ENCODE data around the gene SLC25A41.
"Not testable (repeated sequence)": the region's sequence is repeated elsewhere in the genome, so short reads cannot be mapped to it uniquely, and the experiment has no call there.

Gene SLC25A41

GRCh38 chr19:6402058-6402457 is 31.5 kb downstream of the SLC25A41 start:
- no peak for TF ChIP-seq CTCF (IDR thresholded peaks at IDR 0.05; ENCODE audit: low read length)
- no peak for TF ChIP-seq EZH2 (IDR thresholded peaks at IDR 0.05; ENCODE audit: borderline replicate concordance, low read length)
- Histone ChIP-seq H3K9me2 (ENCODE audit: low read depth, low read length) (no peaks in the 10 kb centered on the region), H3K27me3 (ENCODE audit: insufficient read depth, low read length) (no peaks in the 10 kb centered on the region; the same call in 1 of the 2 replicates), H3K9ac (ENCODE audit: low read length) (no peak overlapping the region), H3K4me3 (ENCODE audit: low read depth, low read length, poor library complexity, severe bottlenecking) (no peak overlapping the region), H3F3A (ENCODE audit: insufficient read depth, low read length) (no peaks in the 10 kb centered on the region), H3K36me3 (ENCODE audit: insufficient read depth, low read length) (no peaks in the 10 kb centered on the region; the same call in 1 of the 2 replicates), H3K27ac (ENCODE audit: low read depth, low read length, poor library complexity, severe bottlenecking) (no peak overlapping the region), H3K79me2 (ENCODE audit: insufficient read depth, low read length) (no peaks in the 10 kb centered on the region), H2AFZ (ENCODE audit: low read length) (no peak overlapping the region), H4K20me1 (ENCODE audit: insufficient read depth, low read length) (no peaks in the 10 kb centered on the region), H3K9me3 (ENCODE audit: low read length) (no peaks in the 10 kb centered on the region), H3K4me2 (ENCODE audit: low read length) (no peak overlapping the region), H3K4me1 (ENCODE audit: insufficient read depth, low read length, severe bottlenecking) (no peaks in the 10 kb centered on the region)

GRCh38 chr19:6400062-6400944 is 33.3 kb downstream of the SLC25A41 start:
- not testable (repeated sequence) for H3K79me2 ChIP-seq (ENCODE audit: insufficient read depth, low read length); H3K9me2 ChIP-seq (ENCODE audit: low read depth, low read length); H3K4me2 ChIP-seq (ENCODE audit: low read length); H3K4me1 ChIP-seq (ENCODE audit: insufficient read depth, low read length, severe bottlenecking); H3F3A ChIP-seq (ENCODE audit: insufficient read depth, low read length); H4K20me1 ChIP-seq (ENCODE audit: insufficient read depth, low read length); H3K36me3 ChIP-seq (ENCODE audit: insufficient read depth, low read length); H3K4me3 ChIP-seq (ENCODE audit: low read depth, low read length, poor library complexity, severe bottlenecking); H3K27ac ChIP-seq (ENCODE audit: low read depth, low read length, poor library complexity, severe bottlenecking); H3K9me3 ChIP-seq (ENCODE audit: low read length); H3K27me3 ChIP-seq (ENCODE audit: insufficient read depth, low read length); H3K9ac ChIP-seq (ENCODE audit: low read length); H2AFZ ChIP-seq (ENCODE audit: low read length)

- no peaks in the 10 kb centered on the region for H3K9me3 ChIP-seq (ENCODE audit: low read length)
- peaks cover 4% of the 10 kb centered on the region for H3K36me3 ChIP-seq (ENCODE audit: insufficient read depth, low read length)
- no peak overlapping the region for H3K27ac ChIP-seq (ENCODE audit: low read depth, low read length, poor library complexity, severe bottlenecking)
- peaks cover 5% of the 10 kb centered on the region; the same call in 1 of the 2 replicates for H3K79me2 ChIP-seq (ENCODE audit: insufficient read depth, low read length)
- no peak overlapping the region for H3K4me3 ChIP-seq (ENCODE audit: low read depth, low read length, poor library complexity, severe bottlenecking)
- no peaks in the 10 kb centered on the region for H3K9me2 ChIP-seq (ENCODE audit: low read depth, low read length)
- H2AFZ ChIP-seq (ENCODE audit: low read length) = no peak overlapping the region
- H4K20me1 ChIP-seq (ENCODE audit: insufficient read depth, low read length) = no peaks in the 10 kb centered on the region
- no peak overlapping the region for H3K4me2 ChIP-seq (ENCODE audit: low read length)
- H3K9ac ChIP-seq (ENCODE audit: low read length) = no peak overlapping the region
- no peaks in the 10 kb centered on the region; the same call in 1 of the 2 replicates for H3F3A ChIP-seq (ENCODE audit: insufficient read depth, low read length)
- H3K4me1 ChIP-seq (ENCODE audit: insufficient read depth, low read length, severe bottlenecking) = peaks cover 16% of the 10 kb centered on the region
- TF ChIP-seq CTCF (IDR thresholded peaks at IDR 0.05; ENCODE audit: low read length) (no peak), EZH2 (IDR thresholded peaks at IDR 0.05; ENCODE audit: borderline replicate concordance, low read length) (no peak)
- no peaks in the 10 kb centered on the region; the same call in 1 of the 2 replicates for H3K27me3 ChIP-seq (ENCODE audit: insufficient read depth, low read length)
These were observed 37.3 kb downstream of the SLC25A41 start for GRCh38 chr19:6396305-6396704.
